SU-DHL-6 (cell line): ENCODE data around the gene LPCAT1.

Experiments used
- H2AFZ ChIP-seq: fragments of 200-600 bp; sonication (generic); 2 replicates; pipeline ENCODE4 v1.6.1; 2014; ENCODE audit warnings: low read depth, mild to moderate bottlenecking, moderate library complexity, mixed read lengths, antibody characterized with exemption, low read length; ENCODE audit not compliant: severe bottlenecking
- H3F3A ChIP-seq: fragments of 200-600 bp; shearing (Covaris generic); 2 replicates; pipeline ENCODE4 v1.6.0; 2016; ENCODE audit warnings: antibody characterized with exemption, mild to moderate bottlenecking; ENCODE audit not compliant: insufficient read depth
- H3K27ac ChIP-seq: fragments of 200-600 bp; sonication (generic); 2 replicates; pipeline ENCODE4 v1.5.1; 2016; ENCODE audit warnings: low read depth, mild to moderate bottlenecking, low read length, moderate library complexity, mixed read lengths
- H3K27me3 ChIP-seq: fragments of 200-600 bp; sonication (generic), shearing (Covaris generic); 2 replicates; pipeline ENCODE4 v1.6.0; 2014; ENCODE audit warnings: mild to moderate bottlenecking, low read length
- H3K36me3 ChIP-seq: fragments of 200-600 bp; sonication (generic); 2 replicates; pipeline ENCODE4 v1.6.1; 2014; ENCODE audit warnings: mild to moderate bottlenecking, low read length, mixed read lengths
- H3K4me2 ChIP-seq: fragments of 300-600, 200-600 bp; shearing (Covaris generic), sonication (generic); 2 replicates; pipeline ENCODE4 v1.6.0; 2014; ENCODE audit warnings: low read length, low read depth, mild to moderate bottlenecking; ENCODE audit not compliant: poor library complexity, severe bottlenecking
- H3K4me3 ChIP-seq: fragments of 200-600 bp; sonication (generic); 2 replicates; pipeline ENCODE4 v1.5.1; 2014; ENCODE audit warnings: antibody characterized with exemption, low read length, mild to moderate bottlenecking, mixed read lengths; ENCODE audit not compliant: insufficient read depth, poor library complexity, severe bottlenecking
- H3K79me2 ChIP-seq: fragments of 200-600 bp; sonication (generic); 2 replicates; pipeline ENCODE4 v1.6.1; 2014; ENCODE audit warnings: mild to moderate bottlenecking, low read length, moderate library complexity; ENCODE audit not compliant: insufficient read depth
- H3K9ac ChIP-seq: fragments of 200-600 bp; sonication (generic); 2 replicates; pipeline ENCODE4 v1.7.0; 2014; ENCODE audit warnings: mild to moderate bottlenecking, low read length
- H3K9me2 ChIP-seq: fragments of 200-600 bp; sonication (generic); replicated peaks from 2 replicates; pipeline ENCODE4 v1.6.1; 2014; ENCODE audit warnings: low read length; ENCODE audit not compliant: insufficient read depth
- H3K9me3 ChIP-seq: fragments of 200-600 bp; sonication (generic); 2 replicates; pipeline ENCODE4 v1.6.1; 2014; ENCODE audit warnings: low read length, mixed read lengths; ENCODE audit not compliant: insufficient read depth
- H4K20me1 ChIP-seq: fragments of 200-600 bp; sonication (generic); 2 replicates; pipeline ENCODE4 v1.6.1; 2014; ENCODE audit warnings: low read depth, mild to moderate bottlenecking, antibody characterized with exemption, low read length, moderate library complexity, mixed read lengths
- CTCF ChIP-seq: fragments of 200-600 bp; sonication (generic); IDR thresholded peaks from one replicate; pipeline ENCODE4 v1.5.1; 2017; ENCODE audit warnings: antibody characterized with exemption, mild to moderate bottlenecking, low read length, moderate library complexity; ENCODE audit not compliant: insufficient read depth, poor library complexity, severe bottlenecking
- EZH2phosphoT487 ChIP-seq: fragments of 200-600 bp; sonication (generic), shearing (Covaris generic); conservative IDR thresholded peaks from 2 replicates; pipeline ENCODE4 v1.6.1; 2018; ENCODE audit warnings: mild to moderate bottlenecking, antibody characterized with exemption, low read length, moderate library complexity, mixed read lengths

The LPCAT1 gene

GRCh38 chr5:1468629-1469527 is 54.9 kb downstream of the LPCAT1 start:
- Histone ChIP-seq H3K9me3 (no peaks in the 10 kb centered on the region; the same call in 1 of the 2 replicates), H4K20me1 (no peaks in the 10 kb centered on the region), H3K4me2 (no peak overlapping the region), H3F3A (no peaks in the 10 kb centered on the region), H3K4me3 (no peak overlapping the region), H3K27ac (no peak overlapping the region), H3K9me2 (no peaks in the 10 kb centered on the region), H3K9ac (no peak overlapping the region), H2AFZ (no peak overlapping the region), H3K79me2 (no peaks in the 10 kb centered on the region), H3K27me3 (no peaks in the 10 kb centered on the region), H3K36me3 (no peaks in the 10 kb centered on the region)
- TF ChIP-seq EZH2phosphoT487 (no peak), CTCF (no peak)

GRCh38 chr5:1468247-1468612 is 55.5 kb downstream of the LPCAT1 start:
- Histone ChIP-seq H2AFZ (no peak overlapping the region), H3K9me2 (no peaks in the 10 kb centered on the region), H3K4me2 (no peak overlapping the region), H4K20me1 (no peaks in the 10 kb centered on the region), H3F3A (no peaks in the 10 kb centered on the region), H3K27ac (no peak overlapping the region), H3K4me3 (no peak overlapping the region), H3K9ac (no peak overlapping the region), H3K27me3 (no peaks in the 10 kb centered on the region), H3K36me3 (no peaks in the 10 kb centered on the region), H3K9me3 (no peaks in the 10 kb centered on the region; the same call in 1 of the 2 replicates), H3K79me2 (no peaks in the 10 kb centered on the region)
- TF ChIP-seq EZH2phosphoT487 (no peak), CTCF (no peak)

- no peak for TF ChIP-seq CTCF
- TF ChIP-seq EZH2phosphoT487: no peak
- no peak overlapping the region for H3K4me3 ChIP-seq
- no peaks in the 10 kb centered on the region for H3F3A ChIP-seq
- no peaks in the 10 kb centered on the region for H3K36me3 ChIP-seq
- H3K79me2 ChIP-seq: no peaks in the 10 kb centered on the region
- no peak overlapping the region for H3K27ac ChIP-seq
- no peaks in the 10 kb centered on the region for H3K27me3 ChIP-seq
- H2AFZ ChIP-seq: no peak overlapping the region
- no peak overlapping the region for H3K9ac ChIP-seq
- H3K9me3 ChIP-seq: no peaks in the 10 kb centered on the region; the same call in 1 of the 2 replicates
- no peaks in the 10 kb centered on the region for H4K20me1 ChIP-seq
- no peak overlapping the region for H3K4me2 ChIP-seq
- H3K9me2 ChIP-seq: no peaks in the 10 kb centered on the region
These were observed 56.2 kb downstream of the LPCAT1 start for GRCh38 chr5:1467341-1468246.
